ENCODE data around the gene BORCS5. TPM values are rescaled to one million over a fixed set of nuclear protein-coding genes. Genes with fewer than 3 reads are reported as not detected.
"Not testable (repeated sequence)": the region's sequence is repeated elsewhere in the genome, so short reads cannot be mapped to it uniquely, and the experiment has no call there.

Gene BORCS5
- total RNA-seq, 4 donors from 2014 or later: 0.51 to 87.1 (median 17.9) TPM

- no peaks in the 10 kb centered on the region for H3K36me3 ChIP-seq
These were observed 18.2 kb upstream of the BORCS5 start for GRCh38 chr12:12338527-12339168.

GRCh38 chr12:12349711-12350665, 6.9 kb upstream of the BORCS5 start, which contains the start of gene MANSC1:
TSS of gene MANSC1 (minus strand) at chr12:12350242. CDS start at chr12:12343314, 6,928 bp downstream.
- intact Hi-C loops (cut with DNase I; ENCODE audit: low total_unique reads): no loop called here
- Histone ChIP-seq H3K36me3 (no peaks in the 10 kb centered on the region), H3K9me3 (no peaks in the 10 kb centered on the region), H3K4me3 (peak within 1 kb of the TSS; percentile 62 to 73), H3K27me3 (no peaks in the 10 kb centered on the region), H3K4me1 (no peaks in the 10 kb centered on the region), H3K27ac (peak within 1 kb of the TSS; percentile 82 to 83)
- TF ChIP-seq POLR2A (IDR thresholded peaks at IDR 0.05): peak; percentile 14 to 63
- TF ChIP-seq, protein P1, sequence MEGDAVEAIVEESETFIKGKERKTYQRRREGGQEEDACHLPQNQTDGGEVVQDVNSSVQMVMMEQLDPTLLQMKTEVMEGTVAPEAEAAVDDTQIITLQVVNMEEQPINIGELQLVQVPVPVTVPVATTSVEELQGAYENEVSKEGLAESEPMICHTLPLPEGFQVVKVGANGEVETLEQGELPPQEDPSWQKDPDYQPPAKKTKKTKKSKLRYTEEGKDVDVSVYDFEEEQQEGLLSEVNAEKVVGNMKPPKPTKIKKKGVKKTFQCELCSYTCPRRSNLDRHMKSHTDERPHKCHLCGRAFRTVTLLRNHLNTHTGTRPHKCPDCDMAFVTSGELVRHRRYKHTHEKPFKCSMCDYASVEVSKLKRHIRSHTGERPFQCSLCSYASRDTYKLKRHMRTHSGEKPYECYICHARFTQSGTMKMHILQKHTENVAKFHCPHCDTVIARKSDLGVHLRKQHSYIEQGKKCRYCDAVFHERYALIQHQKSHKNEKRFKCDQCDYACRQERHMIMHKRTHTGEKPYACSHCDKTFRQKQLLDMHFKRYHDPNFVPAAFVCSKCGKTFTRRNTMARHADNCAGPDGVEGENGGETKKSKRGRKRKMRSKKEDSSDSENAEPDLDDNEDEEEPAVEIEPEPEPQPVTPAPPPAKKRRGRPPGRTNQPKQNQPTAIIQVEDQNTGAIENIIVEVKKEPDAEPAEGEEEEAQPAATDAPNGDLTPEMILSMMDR (IDR thresholded peaks at IDR 0.05): peak in 3 of 4 experiments; percentile 42 to 48 (median 48)
- DNase-seq: peak; percentile 61 to 64

More at GRCh38 chr12:12338527-12339168, 18.2 kb upstream of the BORCS5 start:
- no peaks in the 10 kb centered on the region for H3K4me1 ChIP-seq
- TF ChIP-seq, protein P1 (IDR thresholded peaks at IDR 0.05): no peak
- peak in 1 of 2 donors; percentile 39 for TF ChIP-seq POLR2A (IDR thresholded peaks at IDR 0.05)
- no peak for DNase-seq
- H3K27me3 ChIP-seq: no peaks in the 10 kb centered on the region
- no peak overlapping the region for H3K4me3 ChIP-seq
- H3K27ac ChIP-seq: peak overlapping the region; percentile 58 to 68
- intact Hi-C loops (cut with DNase I; ENCODE audit: low total_unique reads): no loop called here
- H3K9me3 ChIP-seq: no peaks in the 10 kb centered on the region

DNA sequence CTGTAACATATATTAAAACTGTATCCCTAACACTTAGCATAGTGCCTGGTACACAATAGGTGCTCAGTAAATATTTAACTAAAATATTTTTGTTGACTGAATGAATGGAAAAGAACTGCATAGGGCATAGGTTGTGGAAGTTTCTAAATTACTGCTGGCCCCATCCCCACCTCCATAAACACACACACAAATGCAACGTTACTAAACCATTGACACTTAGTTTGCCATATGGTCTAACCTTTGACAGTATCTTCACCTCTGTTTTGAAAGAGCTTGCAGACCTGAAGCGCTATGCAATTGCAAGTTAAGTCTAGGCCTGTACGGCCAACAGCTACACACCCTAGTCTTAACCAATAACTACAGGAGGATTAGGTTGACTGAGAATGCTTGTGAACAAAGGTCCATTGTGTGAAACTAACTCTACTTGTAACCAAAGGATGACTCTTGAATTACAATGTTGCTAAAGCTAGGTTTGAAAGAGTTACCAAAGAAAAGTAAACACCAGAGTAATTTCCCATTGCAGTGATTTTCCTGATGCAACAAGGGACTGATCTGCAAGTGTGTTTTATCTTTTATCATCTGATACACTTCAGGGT, 5.9 kb upstream of the BORCS5 start:
- H3K4me3 ChIP-seq: no peak overlapping the region
- no peak for DNase-seq
- no peaks in the 10 kb centered on the region for H3K36me3 ChIP-seq
- no peaks in the 10 kb centered on the region for H3K27me3 ChIP-seq
- TF ChIP-seq, protein P1 (IDR thresholded peaks at IDR 0.05): no peak
- no peak for TF ChIP-seq POLR2A (IDR thresholded peaks at IDR 0.05)
- H3K27ac ChIP-seq: peak overlapping the region; percentile 82 to 83
- H3K4me1 ChIP-seq: no peaks in the 10 kb centered on the region
- no peaks in the 10 kb centered on the region for H3K9me3 ChIP-seq
- intact Hi-C loops (cut with DNase I; ENCODE audit: low total_unique reads): no loop called here

- intact Hi-C loops (cut with DNase I; ENCODE audit: low total_unique reads); H3K9me3 ChIP-seq; H3K4me3 ChIP-seq; H3K27me3 ChIP-seq; H3K36me3 ChIP-seq; DNase-seq; H3K4me1 ChIP-seq; H3K27ac ChIP-seq: not testable (repeated sequence)
These were observed 5.3 kb upstream of the BORCS5 start for GRCh38 chr12:12351468-12352185.

DNA sequence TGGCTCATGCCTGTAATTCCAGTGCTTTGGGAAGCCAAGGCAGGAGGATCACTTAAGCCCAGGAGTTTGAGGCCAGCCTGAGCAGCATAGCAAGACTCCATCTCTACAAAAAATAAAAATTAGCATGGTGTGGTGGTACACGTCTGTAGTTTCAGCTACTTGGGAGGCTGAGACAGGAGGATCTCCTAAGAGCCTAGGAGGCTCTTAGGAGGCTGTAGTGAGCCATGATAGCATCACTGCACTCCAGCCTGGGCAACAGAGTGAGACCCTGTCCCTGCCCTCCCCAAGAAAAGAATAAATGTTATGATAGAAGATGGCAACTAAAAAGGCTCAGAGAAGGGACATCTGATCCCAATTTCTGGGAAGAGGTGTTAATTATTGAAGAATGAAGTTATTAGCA, 3.6 kb upstream of the BORCS5 start:
- Histone ChIP-seq H3K27me3 (no peaks in the 10 kb centered on the region), H3K9me3 (no peaks in the 10 kb centered on the region), H3K36me3 (no peaks in the 10 kb centered on the region), H3K4me1 (peaks cover 0 to under 1% of the 10 kb centered on the region in 2 donors), H3K4me3 (no peak overlapping the region), H3K27ac (peak overlapping the region; percentile 7 to 56)
- intact Hi-C loops (cut with DNase I; ENCODE audit: low total_unique reads): no loop called here
- no peak for DNase-seq
- no peak for TF ChIP-seq POLR2A (IDR thresholded peaks at IDR 0.05)
- TF ChIP-seq, protein P1 (IDR thresholded peaks at IDR 0.05): no peak

Measured in uterus (tissue), 4 donors.